Caco-2 (cell line): Measurements from ENCODE around the gene MYLK3. TPM values are rescaled to one million over a fixed set of nuclear protein-coding genes. Genes with fewer than 3 reads are reported as not detected.

Experiments
- Bru-seq: library from RNA; stranded (reverse); fragments of 400-500 nt; gene quantifications from one replicate; lab custom pipeline; 2021; lab: Mats Ljungman, UMichigan
- BruChase-seq, 2 experiments: library from RNA; stranded (reverse); fragments of 400-500 nt; gene quantifications; one replicate each; lab custom pipeline; 2021; lab: Mats Ljungman, UMichigan
- BruUV-seq: library from RNA; stranded (reverse); fragments of 400-500 nt; replicated peaks from 2 replicates; lab custom pipeline; 2021; lab: Mats Ljungman, UMichigan
- CTCF ChIA-PET: fragments of 300-600 bp; sonication (Branson Sonifier 250); formaldehyde crosslinking; loops from one replicate; lab custom pipeline; 2022; ENCODE audit warnings: antibody characterized with exemption; lab: Charles Lee
- POLR2A ChIA-PET: fragments of 300-600 bp; sonication (Branson Sonifier 250); formaldehyde crosslinking; loops from one replicate; lab custom pipeline; 2022; ENCODE audit warnings: antibody characterized with exemption; lab: Charles Lee
- DNase-seq, 2 experiments: peaks; one replicate each; pipeline versions ENCODE4 v3.0.0 to v3.0.0-alpha.2; 2020 to 2022
- H3K27me3 ChIP-seq: replicated peaks from 2 replicates; pipeline ENCODE4 v1.6.0; 2011; ENCODE audit warnings: low read length; ENCODE audit not compliant: control insufficient read depth, insufficient read depth
- H3K36me3 ChIP-seq: 2 replicates; pipeline ENCODE4 v1.5.1; 2011; ENCODE audit warnings: low read length; ENCODE audit not compliant: control insufficient read depth, insufficient read depth
- H3K4me1 ChIP-seq: fragments of 250-450 bp; sonication (Bioruptor Pico); 2 replicates; pipeline ENCODE4 v1.5.1; 2020; ENCODE audit warnings: mild to moderate bottlenecking
- H3K4me3 ChIP-seq: 2 replicates; pipeline ENCODE4 v1.5.1; 2011; ENCODE audit warnings: low read depth, mild to moderate bottlenecking, control low read depth, low read length
- H3K9me3 ChIP-seq: fragments of 250-450 bp; sonication (Bioruptor Pico); 2 replicates; pipeline ENCODE4 v1.5.1; 2020; ENCODE audit warnings: mild to moderate bottlenecking, moderate library complexity
- H3K27ac Mint-ChIP-seq: one replicate; pipeline ENCODE4 v1.8.0; 2022; ENCODE audit warnings: mixed read lengths; ENCODE audit not compliant: unreplicated experiment
- H3K27me3 Mint-ChIP-seq: one replicate; pipeline ENCODE4 v1.8.0; 2022; ENCODE audit warnings: mixed read lengths; ENCODE audit not compliant: insufficient read depth, unreplicated experiment
- H3K36me3 Mint-ChIP-seq: one replicate; pipeline ENCODE4 v1.8.0; 2022; ENCODE audit warnings: mild to moderate bottlenecking, mixed read lengths; ENCODE audit not compliant: insufficient read depth, unreplicated experiment
- H3K4me1 Mint-ChIP-seq: one replicate; pipeline ENCODE4 v1.8.0; 2022; ENCODE audit warnings: low read depth, mixed read lengths; ENCODE audit not compliant: unreplicated experiment
- H3K4me3 Mint-ChIP-seq: one replicate; pipeline ENCODE4 v1.8.0; 2022; ENCODE audit warnings: mild to moderate bottlenecking, moderate library complexity, mixed read lengths; ENCODE audit not compliant: unreplicated experiment
- H3K9me3 Mint-ChIP-seq: one replicate; pipeline ENCODE4 v1.8.0; 2022; ENCODE audit warnings: mixed read lengths; ENCODE audit not compliant: unreplicated experiment
- CTCF ChIP-seq, 2 experiments: fragments of 200-600 bp in 1 of 2; IDR thresholded peaks; 1 replicate in 1 of 2; 2 replicates in 1 of 2; pipeline versions ENCODE4 v1.5.1 to v1.8.0; 2011 to 2022; ENCODE audit warnings: antibody characterized with exemption in 1 of 2, control low read depth in 1 of 2, inconsistent platforms in 1 of 2, low read depth in 1 of 2, low read length in 1 of 2, mild to moderate bottlenecking in 1 of 2, moderate library complexity in 1 of 2; ENCODE audit not compliant: insufficient read depth in 1 of 2, severe bottlenecking in 1 of 2, unreplicated experiment in 1 of 2
- intact Hi-C: fragments of 100-400 bp; cut with micrococcal nuclease; formaldehyde crosslinking; loops from one replicate; pipeline ENCODE4 v1.10.0; 2022; ENCODE audit not compliant: unreplicated experiment
- long read RNA-seq: library from polyadenylated mRNA; stranded (forward); transcript quantifications from one replicate; pipeline ENCODE4 v2.0.0, GENCODE V29; 2022
- total RNA-seq: library from RNA; stranded (reverse); gene quantifications from 2 replicates; pipeline ENCODE4 v1.2.3, GENCODE V29; 2022

The MYLK3 gene
- total RNA-seq = 1.2 and 1.8 TPM in 2 replicates
- Bru-seq, nascent RNA = percentile 35 among the genes with signal in this experiment
- BruChase-seq, experiment 1, labeled RNA remaining after a 2-hour chase = percentile 36 among the genes with signal in this experiment
- BruChase-seq, experiment 2, labeled RNA remaining after a 6-hour chase = percentile 36 among the genes with signal in this experiment
- long read RNA-seq, partial matches to known transcripts = 0 of 1 reads
- long read RNA-seq, other reads (novel, unspliced or antisense) = 1 of 1 reads

- TF ChIP-seq CTCF (IDR thresholded peaks at IDR 0.05; ENCODE audit: insufficient read depth in 1 of 2, low read depth in 1 of 2, low read length in 1 of 2, severe bottlenecking in 1 of 2, unreplicated experiment in 1 of 2) = no peak
- Mint-ChIP-seq H3K9me3 (no peaks in the 10 kb centered on the region), H3K27ac (peak within 1 kb of the TSS; percentile 98), H3K27me3 (no peaks in the 10 kb centered on the region), H3K4me3 (peak within 1 kb of the TSS; percentile 53), H3K4me1 (peaks cover 24% of the 10 kb centered on the region), H3K36me3 (no peaks in the 10 kb centered on the region)
- peak; percentile 79 to 86 for DNase-seq
- ChIA-PET CTCF (no interaction called here), POLR2A (interaction anchor here (1.0 kb wide), 1 partner anchor 11 kb away, joined by 3 read pairs; no protein-coding TSS in a partner anchor)
- Histone ChIP-seq H3K9me3 (no peaks in the 10 kb centered on the region), H3K4me1 (peaks cover 36% of the 10 kb centered on the region), H3K36me3 (no peaks in the 10 kb centered on the region), H3K27me3 (no peaks in the 10 kb centered on the region), H3K4me3 (no peak within 1 kb of the TSS)
- TSS peak; percentile 59 for BruUV-seq
- intact Hi-C loops = loop anchor here (1.0 to 5.0 kb wide), 4 partner anchors 37 to 59 kb away; partner anchors contain the start of genes ORC6 and VPS35
These were observed at the start of gene MYLK3 for GRCh38 chr16:46747777-46748651. MYLK3 (minus strand) TSS chr16:46748344; CDS start chr16:46748193, 151 bp downstream.

GRCh38 chr16:46797501-46797900 lies 49.4 kb upstream of the MYLK3 start:
- Histone ChIP-seq H3K9me3 (no peaks in the 10 kb centered on the region), H3K27me3 (no peaks in the 10 kb centered on the region), H3K4me1 (peaks cover 4% of the 10 kb centered on the region), H3K4me3 (no peak overlapping the region), H3K36me3 (no peaks in the 10 kb centered on the region)
- POLR2A ChIA-PET = no interaction called here
- CTCF ChIA-PET = no interaction called here
- intact Hi-C loops = no loop called here
- Mint-ChIP-seq H3K27ac (no peak overlapping the region), H3K9me3 (peaks cover 18% of the 10 kb centered on the region), H3K4me3 (no peak overlapping the region), H3K4me1 (peaks cover 6% of the 10 kb centered on the region), H3K36me3 (peaks cover 6% of the 10 kb centered on the region), H3K27me3 (no peaks in the 10 kb centered on the region)
- no TSS peak for BruUV-seq
- no peak for TF ChIP-seq CTCF (IDR thresholded peaks at IDR 0.05; ENCODE audit: insufficient read depth in 1 of 2, low read depth in 1 of 2, low read length in 1 of 2, severe bottlenecking in 1 of 2, unreplicated experiment in 1 of 2)
- DNase-seq = no peak

GRCh38 chr16:46796764-46797269 lies 48.7 kb upstream of the MYLK3 start:
- intact Hi-C loops = no loop called here
- TF ChIP-seq CTCF (IDR thresholded peaks at IDR 0.05; ENCODE audit: insufficient read depth in 1 of 2, low read depth in 1 of 2, low read length in 1 of 2, severe bottlenecking in 1 of 2, unreplicated experiment in 1 of 2) = no peak
- H3K4me1 ChIP-seq = peaks cover 4% of the 10 kb centered on the region
- H3K4me3 ChIP-seq = no peak overlapping the region
- H3K9me3 ChIP-seq = no peaks in the 10 kb centered on the region
- H3K27me3 Mint-ChIP-seq = no peaks in the 10 kb centered on the region
- ChIA-PET CTCF (no interaction called here), POLR2A (no interaction called here)
- no peaks in the 10 kb centered on the region for H3K27me3 ChIP-seq
- DNase-seq = no peak
- H3K36me3 ChIP-seq = no peaks in the 10 kb centered on the region
- no peak overlapping the region for H3K4me3 Mint-ChIP-seq
- peaks cover 23% of the 10 kb centered on the region for H3K9me3 Mint-ChIP-seq
- no peak overlapping the region for H3K27ac Mint-ChIP-seq
- no TSS peak for BruUV-seq
- peaks cover 7% of the 10 kb centered on the region for H3K36me3 Mint-ChIP-seq
- H3K4me1 Mint-ChIP-seq = peaks cover 6% of the 10 kb centered on the region
